Measurements from ENCODE around the gene SIGLEC8.
"Not testable (repeated sequence)": the region's sequence is repeated elsewhere in the genome, so short reads cannot be mapped to it uniquely, and the experiment has no call there.

SIGLEC8 gene

DNA sequence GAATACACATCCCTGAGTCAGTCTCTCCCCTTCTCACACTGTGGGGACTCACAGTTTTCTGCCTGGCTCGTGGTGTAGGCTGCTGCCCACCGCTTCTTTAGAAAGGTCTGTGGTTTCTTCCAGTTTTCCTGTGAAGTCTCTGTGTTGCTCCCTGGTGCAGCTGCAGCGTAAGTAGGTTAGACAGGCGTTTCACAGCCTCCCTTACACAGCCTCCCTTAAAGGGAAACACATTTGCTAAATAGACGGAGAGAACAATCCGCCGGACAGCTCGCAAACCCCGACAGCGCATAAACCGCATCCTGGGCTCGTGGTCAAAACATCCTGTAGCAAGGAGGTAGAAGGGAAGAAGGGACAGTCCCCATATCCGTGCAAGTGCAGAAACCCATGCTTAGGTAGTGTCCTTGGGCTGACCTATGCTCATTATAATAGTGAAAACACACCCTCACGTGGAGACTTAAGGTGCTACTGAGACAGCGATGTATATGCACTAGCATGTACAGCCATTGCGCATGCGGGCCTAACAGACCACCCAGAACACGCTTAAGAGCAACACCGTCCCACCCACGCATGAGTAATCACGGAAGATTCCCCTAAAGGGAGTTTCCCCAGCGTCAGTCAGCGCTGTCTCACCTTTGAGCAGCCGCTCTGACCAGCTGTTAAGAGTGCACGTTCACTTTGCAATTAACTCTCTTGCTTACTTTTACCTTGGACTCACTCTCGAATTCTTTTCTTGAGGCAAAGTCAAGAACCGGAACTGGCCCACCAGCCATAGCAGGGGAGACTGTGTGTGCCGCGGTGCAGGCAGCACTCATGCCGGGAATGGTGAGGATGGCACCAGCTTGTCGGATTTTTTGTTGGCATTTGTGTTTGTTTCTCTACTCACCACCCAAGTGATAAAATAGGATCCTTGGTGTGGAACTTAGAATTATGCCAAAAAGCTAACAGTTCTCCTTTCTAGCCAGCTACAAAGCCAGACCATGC is 16.6 kb downstream of the SIGLEC8 start:
- DNase-seq = peak; percentile 93

DNA sequence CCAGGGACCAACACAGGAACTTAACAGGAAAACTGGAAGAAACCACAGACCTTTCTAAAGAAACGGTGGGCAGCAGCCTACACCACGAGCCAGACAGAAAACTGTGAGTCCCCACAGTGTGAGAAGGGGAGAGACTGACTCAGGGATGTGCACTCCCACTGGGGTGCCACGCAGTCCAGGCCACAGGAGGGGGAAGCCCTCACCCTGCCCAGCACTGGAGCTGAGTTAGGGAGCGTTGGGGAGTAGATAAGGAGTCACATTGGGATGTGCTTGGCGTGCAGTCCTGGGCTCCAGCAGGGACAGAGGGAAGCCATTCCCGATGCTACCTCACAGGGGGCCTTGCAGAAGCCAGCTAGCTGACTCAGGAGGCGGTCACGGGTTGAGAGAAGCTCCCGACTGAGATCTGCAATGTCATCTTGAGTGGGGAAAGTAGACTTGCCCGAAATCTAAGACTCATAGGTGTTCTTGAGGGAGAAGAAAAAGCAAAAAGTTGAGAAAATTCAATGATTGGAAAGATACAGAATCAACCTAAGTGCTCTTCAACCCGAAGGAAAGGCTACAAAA is 17.3 kb downstream of the SIGLEC8 start:
- peak; percentile 83 for DNase-seq

- DNase-seq = no peak
Measured at GRCh38 chr19:51440052-51440451, 18.2 kb downstream of the SIGLEC8 start.

GRCh38 chr19:51439021-51439465 is 19.2 kb downstream of the SIGLEC8 start:
- peak; percentile 52 for DNase-seq

DNA sequence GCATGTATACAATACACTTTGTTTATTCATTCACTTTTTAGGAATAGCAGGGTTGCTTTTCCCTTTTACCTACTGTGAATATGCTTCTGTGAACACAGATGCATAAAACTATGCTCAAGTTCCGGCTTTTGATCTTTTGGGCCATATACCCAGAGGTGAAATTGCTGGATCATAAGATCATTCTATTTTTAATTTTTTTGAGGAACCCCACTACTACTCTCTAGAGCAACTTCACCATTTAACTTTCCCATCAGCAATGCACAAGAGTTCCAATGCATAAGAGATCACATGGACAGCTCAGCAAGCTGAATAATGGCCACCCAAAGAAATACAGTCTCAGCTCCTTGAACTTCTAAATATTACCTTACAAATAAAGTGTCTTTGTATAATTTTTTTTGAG is 23.8 kb downstream of the SIGLEC8 start:
- no peak for DNase-seq

DNA sequence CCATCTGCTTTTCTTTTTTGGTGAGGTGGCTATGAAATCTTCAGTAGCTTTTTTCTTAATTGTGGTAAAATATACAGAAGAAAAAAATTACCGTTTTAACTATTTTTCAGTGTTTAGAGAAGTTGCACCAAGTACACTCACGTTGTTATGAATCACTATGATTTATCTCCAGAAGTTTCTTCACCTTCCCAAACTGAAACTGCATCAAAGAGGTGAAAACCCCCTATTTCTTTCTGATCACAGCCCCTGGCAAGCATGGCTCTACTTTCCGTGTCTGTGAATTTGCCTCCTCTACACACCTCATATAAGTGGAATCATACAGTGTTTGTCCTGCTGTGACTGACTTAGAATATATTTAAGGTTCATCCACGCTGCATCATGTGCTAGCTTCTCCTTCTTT is 25.2 kb downstream of the SIGLEC8 start:
- DNase-seq = no peak

GRCh38 chr19:51431124-51431523 is 27.1 kb downstream of the SIGLEC8 start:
- DNase-seq = no peak

- DNase-seq = no peak
Measured at GRCh38 chr19:51430221-51430620, 28.0 kb downstream of the SIGLEC8 start.

DNA sequence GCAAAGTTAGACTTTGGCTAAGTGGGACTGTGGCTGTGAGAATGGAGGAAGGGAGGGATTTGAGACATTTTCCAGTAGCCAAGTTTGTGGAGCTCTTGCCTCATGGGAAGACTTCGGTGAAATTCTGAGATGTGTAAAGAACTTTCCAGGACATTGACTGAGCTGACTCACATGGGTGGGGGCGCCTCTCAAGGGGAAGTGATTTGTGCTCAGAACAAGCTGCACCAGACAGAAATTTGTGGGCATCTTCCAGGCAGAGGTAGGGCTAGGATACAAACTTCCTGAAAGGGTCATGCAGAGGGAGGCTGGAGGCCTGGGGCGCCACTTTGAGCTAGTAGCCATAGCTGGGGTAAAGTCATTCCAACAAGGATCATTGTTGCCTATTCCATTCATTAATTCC is 31.1 kb downstream of the SIGLEC8 start:
- no peak for DNase-seq

DNA sequence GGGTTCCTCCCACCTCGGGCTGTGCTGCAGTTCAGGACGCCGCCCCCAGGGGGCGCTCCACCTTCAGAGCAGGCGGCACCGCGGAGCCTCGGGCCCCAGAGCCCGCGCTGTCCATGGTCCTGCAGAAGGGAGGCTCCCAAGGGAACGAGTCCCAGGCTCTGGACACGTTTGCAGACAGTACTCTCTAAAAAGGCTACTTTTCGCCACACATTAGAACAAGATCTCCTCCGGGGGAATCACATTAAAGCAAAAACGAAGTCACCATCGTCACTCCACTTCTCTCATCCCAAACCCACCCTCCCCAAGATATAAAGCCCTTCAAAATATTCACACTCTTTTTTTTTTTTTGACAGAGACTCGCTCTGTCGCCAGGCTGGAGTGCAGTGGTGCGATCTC is 36.2 kb downstream of the SIGLEC8 start:
- DNase-seq = peak; percentile 95

DNA sequence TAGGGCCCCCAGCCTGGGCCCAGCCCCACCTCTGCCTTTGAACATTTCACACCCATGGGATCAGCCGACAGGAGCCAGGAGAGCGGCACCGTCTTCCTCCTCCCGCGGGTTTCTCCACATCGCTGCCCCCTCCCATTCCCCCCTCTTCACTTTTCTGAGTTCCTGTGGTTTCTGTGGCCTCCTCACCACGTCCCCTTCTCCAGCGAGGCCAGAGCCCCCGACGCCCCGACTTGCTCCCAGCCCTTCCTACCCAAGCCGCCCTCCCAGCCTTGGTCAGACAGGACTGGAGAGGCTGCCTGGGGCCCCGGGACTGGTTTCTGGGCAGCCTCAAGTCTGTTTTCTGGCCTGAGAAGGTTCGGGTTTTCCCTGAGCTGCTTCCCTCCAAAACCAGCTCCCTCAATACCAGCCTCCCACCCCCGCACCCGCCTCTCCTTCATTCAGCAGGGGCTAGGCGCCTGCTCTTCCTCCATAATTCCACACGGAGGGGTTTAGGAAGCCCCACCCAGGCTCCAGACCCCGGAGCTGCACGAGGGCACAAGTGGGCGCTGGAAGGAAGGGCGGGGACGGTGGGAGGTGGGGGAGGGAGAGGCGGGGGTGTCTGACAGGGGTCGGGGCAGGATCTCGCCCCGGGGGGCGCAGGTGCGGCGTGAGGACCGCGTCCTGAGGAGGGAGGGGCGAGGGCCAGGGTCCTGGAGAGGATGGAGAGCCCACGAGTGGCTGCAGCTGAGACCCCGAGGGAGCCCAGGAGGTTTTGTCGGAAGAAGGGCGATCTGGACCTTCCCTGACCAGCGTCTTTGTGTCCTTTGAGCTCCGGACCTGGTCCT is 36.8 kb downstream of the SIGLEC8 start:
- no peak for DNase-seq

DNA sequence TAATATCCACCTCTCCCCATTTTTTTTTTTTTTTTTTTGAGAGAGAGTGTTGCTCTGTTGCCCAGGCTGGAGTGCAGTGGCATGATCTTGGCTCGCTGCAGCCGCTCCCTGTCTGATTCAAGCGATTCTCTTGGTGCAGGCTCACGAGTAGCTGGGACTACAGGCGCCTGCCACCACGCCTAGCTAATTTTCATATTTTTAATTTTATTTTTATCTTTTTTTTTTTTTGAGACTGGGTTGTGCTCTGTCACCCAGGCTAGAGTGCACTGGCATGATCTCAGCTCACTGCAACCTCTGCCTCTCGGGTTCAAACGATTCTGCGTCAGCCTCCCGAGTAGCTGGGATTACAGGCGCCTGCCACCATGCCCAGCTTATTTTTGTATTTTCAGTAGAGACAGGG is 37.7 kb downstream of the SIGLEC8 start:
- DNase-seq = not testable (repeated sequence)

GRCh38 chr19:51418707-51419106 is 39.5 kb downstream of the SIGLEC8 start:
- DNase-seq = no peak

DNA sequence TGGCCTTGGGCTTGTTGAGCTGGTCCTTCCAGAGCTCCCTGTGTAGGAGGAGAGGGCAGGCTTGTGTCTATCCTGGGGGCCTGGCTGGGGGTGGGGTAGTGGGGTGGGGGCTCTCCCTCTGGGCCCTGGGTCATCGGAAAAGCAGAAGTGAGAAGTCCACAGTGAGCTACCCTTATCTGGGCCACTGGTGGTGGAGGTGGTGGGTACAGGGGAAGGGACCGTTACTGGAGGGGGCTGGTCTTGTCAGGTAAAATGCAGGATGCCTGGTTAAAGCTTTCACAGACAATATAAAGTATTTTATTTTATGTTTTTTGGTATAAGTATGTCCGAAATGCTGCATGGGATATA is 40.5 kb downstream of the SIGLEC8 start:
- no peak for DNase-seq

DNA sequence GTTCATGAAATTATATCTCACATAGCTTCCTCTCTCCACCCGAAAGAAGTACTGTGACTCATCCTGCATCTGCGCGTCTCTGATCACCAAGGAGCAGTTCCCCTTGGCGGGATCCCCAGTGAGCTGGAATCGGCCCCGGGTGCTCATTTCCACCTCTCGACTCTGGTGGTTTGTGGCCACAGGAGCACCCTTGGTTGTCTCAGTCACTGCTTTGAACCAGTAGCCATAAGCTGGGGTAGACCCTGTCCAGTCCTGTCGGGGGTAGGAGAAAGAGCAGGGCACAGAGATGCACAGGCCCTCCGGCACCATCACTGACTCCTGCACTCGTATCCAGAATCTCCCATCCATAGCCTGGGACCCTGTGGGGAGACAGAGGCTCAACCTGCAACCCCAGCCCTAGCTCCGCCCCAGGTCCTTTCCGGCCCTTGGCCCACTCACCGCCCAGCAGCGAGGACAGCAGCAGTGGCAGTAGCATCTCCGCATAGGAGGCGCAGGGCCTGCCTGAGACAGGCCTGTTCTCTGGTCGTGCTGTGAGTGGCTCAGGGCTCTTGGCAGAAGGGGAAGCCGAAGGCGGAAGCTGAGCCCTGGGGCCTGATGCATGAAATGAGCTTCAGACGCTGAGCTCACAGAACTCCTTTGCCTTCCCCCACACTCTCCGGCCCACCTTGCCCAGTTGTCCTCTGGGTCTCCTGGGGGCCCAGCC is 41.0 kb downstream of the SIGLEC8 start, which contains the start of gene SIGLEC10:
SIGLEC10 (minus strand) TSS at position 536 of the 703 bp plus-strand sequence; CDS start at position 475, 61 bp downstream.
- peak; percentile 75 for DNase-seq

DNA sequence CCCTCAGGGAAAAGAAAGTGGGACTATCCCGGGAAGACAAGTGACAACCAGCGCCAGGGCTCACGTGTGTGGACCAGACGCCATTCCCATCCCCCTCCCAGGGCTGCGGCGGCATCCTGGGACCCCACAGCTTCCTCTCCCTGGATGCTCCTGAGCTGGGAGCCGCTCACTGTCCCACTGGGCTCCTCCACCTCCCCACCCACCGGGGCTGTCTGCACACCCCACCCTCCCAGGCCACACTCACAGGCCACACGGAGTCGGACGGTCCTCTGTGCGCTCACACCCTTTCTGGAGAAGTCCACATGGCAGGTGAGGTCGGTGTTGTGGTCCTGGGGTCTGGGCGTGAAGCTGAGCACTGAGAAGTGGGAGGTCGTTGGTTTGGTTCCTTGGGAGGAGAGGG is 41.8 kb downstream of the SIGLEC8 start:
- DNase-seq = not testable (repeated sequence)

DNA sequence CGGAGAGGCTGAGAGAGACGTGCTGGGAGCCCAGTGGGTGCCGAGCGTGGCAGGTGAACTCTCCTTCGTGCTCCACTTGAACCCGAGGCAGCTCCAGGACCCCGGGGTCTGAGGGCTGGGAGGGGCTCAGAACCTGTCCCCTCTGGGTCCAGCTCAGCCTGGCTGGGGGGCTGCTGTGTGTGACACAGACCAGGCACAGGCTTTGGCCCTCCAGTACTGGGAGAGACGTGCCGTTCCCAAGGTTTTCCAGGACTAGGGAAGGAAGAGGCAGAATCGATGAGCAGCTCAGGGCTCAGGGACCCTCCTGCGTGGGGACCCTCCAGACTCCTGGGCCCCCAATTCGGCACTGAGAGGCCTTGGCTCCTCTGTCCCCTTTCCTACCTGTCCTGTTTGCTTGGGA is 43.1 kb downstream of the SIGLEC8 start:
- DNase-seq = no peak

DNA sequence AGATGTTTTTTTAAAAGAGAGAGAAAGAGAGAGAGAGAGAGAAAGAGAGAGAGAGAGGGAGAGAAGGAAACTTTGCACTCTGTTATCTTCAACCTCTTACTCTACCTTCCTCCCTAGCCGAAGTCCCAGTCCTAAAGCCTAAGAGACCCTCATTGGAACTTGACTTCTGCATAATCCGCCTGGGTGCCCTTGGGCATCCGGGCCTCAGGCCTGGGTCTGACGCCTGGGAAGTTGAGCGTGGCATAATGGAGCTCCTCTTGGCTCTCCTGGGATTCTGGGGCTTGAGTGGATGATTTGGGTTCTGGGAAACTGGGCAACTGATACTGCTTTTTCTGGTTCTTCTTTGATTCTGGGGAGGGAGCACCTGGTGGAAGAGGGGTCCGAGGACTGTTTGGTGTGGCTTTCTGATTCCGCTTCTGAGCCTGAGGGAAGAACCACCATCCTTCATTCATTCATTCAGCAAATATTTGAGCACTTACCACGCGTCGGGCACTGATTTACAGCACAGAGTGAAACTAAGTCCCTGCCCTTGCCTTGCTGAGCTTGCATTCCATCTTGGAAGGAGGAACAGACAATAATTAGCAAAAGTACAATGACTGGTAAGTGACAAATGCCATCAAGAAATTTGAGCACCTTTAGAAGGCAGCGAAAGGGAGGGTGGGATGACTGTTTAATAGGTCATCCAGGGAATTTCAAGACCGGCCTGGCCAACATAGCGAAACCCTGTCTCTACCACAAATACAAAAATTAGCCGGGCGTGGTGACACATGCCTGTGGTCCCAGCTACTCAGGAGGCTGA is 47.1 kb downstream of the SIGLEC8 start:
- DNase-seq = no peak

- peak; percentile 53 for DNase-seq
Measured at GRCh38 chr19:51407511-51408131, 50.6 kb downstream of the SIGLEC8 start.

GRCh38 chr19:51402117-51402516 is 56.1 kb downstream of the SIGLEC8 start:
- DNase-seq = no peak
